Trophoblast cell (in vitro differentiated cells and primary cell): ENCODE measurements around the gene ERH.
"Not testable (repeated sequence)": the region's sequence is repeated elsewhere in the genome, so short reads cannot be mapped to it uniquely, and the experiment has no call there.

Source experiments
- DNase-seq, 2 donors: peaks; one replicate each; pipeline ENCODE4 v3.0.0-alpha.2; 2016
- H2AFZ ChIP-seq: 2 replicates; pipeline ENCODE4 v1.6.1; 2013; ENCODE audit warnings: low read length, moderate library complexity, mild to moderate bottlenecking; ENCODE audit not compliant: insufficient read depth, poor library complexity
- H2AK5ac ChIP-seq: 2 replicates; pipeline ENCODE4 v1.6.1; 2013; ENCODE audit warnings: mild to moderate bottlenecking, low read length
- H2BK120ac ChIP-seq: 2 replicates; pipeline ENCODE4 v1.6.1; 2013; ENCODE audit warnings: low read length, mild to moderate bottlenecking, moderate library complexity; ENCODE audit not compliant: insufficient read depth, poor library complexity
- H2BK12ac ChIP-seq: 2 replicates; pipeline ENCODE4 v1.6.1; 2013; ENCODE audit warnings: mild to moderate bottlenecking, low read length, moderate library complexity
- H2BK5ac ChIP-seq: 2 replicates; pipeline ENCODE4 v1.6.1; 2013; ENCODE audit warnings: low read length, low read depth, moderate library complexity, mild to moderate bottlenecking; ENCODE audit not compliant: poor library complexity
- H3K14ac ChIP-seq: 2 replicates; pipeline ENCODE4 v1.6.1; 2013; ENCODE audit warnings: mild to moderate bottlenecking, low read length
- H3K18ac ChIP-seq: 2 replicates; pipeline ENCODE4 v1.6.1; 2013; ENCODE audit warnings: mild to moderate bottlenecking, low read length
- H3K23ac ChIP-seq: 2 replicates; pipeline ENCODE4 v1.6.1; 2013; ENCODE audit warnings: low read length
- H3K27ac ChIP-seq: 2 replicates; pipeline ENCODE4 v1.5.1; 2013; ENCODE audit warnings: low read depth, mild to moderate bottlenecking, inconsistent platforms, low read length, moderate library complexity
- H3K27me3 ChIP-seq: 2 replicates; pipeline ENCODE4 v1.6.1; 2013; ENCODE audit warnings: inconsistent platforms, mild to moderate bottlenecking, low read length, moderate library complexity; ENCODE audit not compliant: insufficient read depth
- H3K36me3 ChIP-seq, 2 experiments: 1 replicate in 1 of 2; 2 replicates in 1 of 2; pipeline ENCODE4 v1.6.1; 2013; ENCODE audit warnings: low read length in 2 of 2, mild to moderate bottlenecking in 2 of 2, moderate library complexity in 1 of 2; ENCODE audit not compliant: insufficient read depth in 2 of 2, control insufficient read depth in 1 of 2
- H3K4ac ChIP-seq: 2 replicates; pipeline ENCODE4 v1.6.1; 2013; ENCODE audit warnings: low read depth, mild to moderate bottlenecking, low read length, moderate library complexity
- H3K4me1 ChIP-seq, 2 experiments: 1 replicate in 1 of 2; 2 replicates in 1 of 2; pipeline ENCODE4 v1.6.1; 2013; ENCODE audit warnings: low read length in 2 of 2, mild to moderate bottlenecking in 2 of 2, moderate library complexity in 1 of 2; ENCODE audit not compliant: insufficient read depth in 2 of 2, control insufficient read depth in 1 of 2
- H3K4me2 ChIP-seq: 2 replicates; pipeline ENCODE4 v1.6.1; 2013; ENCODE audit warnings: inconsistent platforms, mild to moderate bottlenecking, low read length, moderate library complexity
- H3K4me3 ChIP-seq: 2 replicates; pipeline ENCODE4 v1.5.1; 2013; ENCODE audit warnings: mild to moderate bottlenecking, low read depth, low read length, inconsistent platforms
- H3K79me1 ChIP-seq: one replicate; pipeline ENCODE4 v1.6.1; 2013; ENCODE audit warnings: low read length
- H3K79me2 ChIP-seq: 2 replicates; pipeline ENCODE4 v1.6.1; 2013; ENCODE audit warnings: low read length, mild to moderate bottlenecking; ENCODE audit not compliant: control insufficient read depth, insufficient read depth, poor library complexity
- H3K9ac ChIP-seq: 2 replicates; pipeline ENCODE4 v1.6.1; 2013; ENCODE audit warnings: mild to moderate bottlenecking, low read length
- H3K9me3 ChIP-seq: 2 replicates; pipeline ENCODE4 v1.6.1; 2013; ENCODE audit warnings: low read depth, mild to moderate bottlenecking, control low read depth, inconsistent platforms, low read length; ENCODE audit not compliant: insufficient read depth
- H4K12ac ChIP-seq: 2 replicates; pipeline ENCODE4 v1.6.1; 2013; ENCODE audit warnings: low read depth, mild to moderate bottlenecking, low read length, moderate library complexity
- H4K8ac ChIP-seq: 2 replicates; pipeline ENCODE4 v1.6.1; 2013; ENCODE audit warnings: low read depth, mild to moderate bottlenecking, low read length, moderate library complexity
- H4K91ac ChIP-seq: one replicate; pipeline ENCODE4 v1.6.1; 2013; ENCODE audit warnings: low read depth, mild to moderate bottlenecking, low read length, moderate library complexity
- WGBS: extraction: QIAGEN DNeasy Blood & Tissue Kit; methylation state at CpG from one replicate; pipeline ENCODE4 v1.1.7; 2013; ENCODE audit warnings: missing lambda C conversion rate; ENCODE audit not compliant: insufficient read length, insufficient coverage; ENCODE audit errors: extremely low coverage; 5-methylcytosine and 5-hydroxymethylcytosine counted together

Gene ERH

DNA sequence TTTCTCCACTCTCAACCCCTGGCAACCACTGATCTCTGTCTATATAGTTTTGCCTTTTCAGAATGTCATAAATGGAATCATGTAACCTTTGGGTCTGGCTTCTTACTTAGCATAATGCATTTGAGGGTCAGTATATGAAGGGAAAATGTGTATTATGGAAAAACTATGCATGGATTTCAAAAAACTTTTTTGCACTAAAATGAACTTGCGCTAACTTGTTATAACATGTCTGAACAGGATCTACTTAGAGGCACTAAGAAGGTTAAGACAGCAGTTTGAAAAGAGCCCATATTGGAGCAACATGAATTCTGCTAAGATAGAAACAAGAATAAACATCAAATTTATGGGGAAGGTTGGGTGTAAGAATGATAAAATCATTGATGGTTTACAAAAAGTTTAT is 29.5 kb upstream of the ERH start:
- Histone ChIP-seq H2BK120ac (no peak overlapping the region), H3K9ac (no peak overlapping the region), H3K27ac (no peak overlapping the region), H3K4me2 (no peak overlapping the region), H3K27me3 (no peaks in the 10 kb centered on the region), H3K4me3 (no peak overlapping the region), H2AFZ (no peak overlapping the region), H3K4ac (no peak overlapping the region), H3K4me1 (no peaks in the 10 kb centered on the region), H3K79me1 (no peaks in the 10 kb centered on the region), H2AK5ac (no peak overlapping the region), H3K23ac (no peak overlapping the region), H3K36me3 (peaks cover 8 to 9% of the 10 kb centered on the region in 2 experiments), H2BK12ac (no peak overlapping the region), H3K18ac (no peak overlapping the region), H3K9me3 (no peaks in the 10 kb centered on the region), H3K14ac (no peak overlapping the region), H3K79me2 (no peaks in the 10 kb centered on the region), H4K8ac (no peak overlapping the region), H4K12ac (no peak overlapping the region), H2BK5ac (no peak overlapping the region), H4K91ac (no peak overlapping the region)
- WGBS, result no CpG with 5 or more reads among the region's 1 CpG
- DNase-seq, result peak in 1 of 2 donors; percentile 10

DNA sequence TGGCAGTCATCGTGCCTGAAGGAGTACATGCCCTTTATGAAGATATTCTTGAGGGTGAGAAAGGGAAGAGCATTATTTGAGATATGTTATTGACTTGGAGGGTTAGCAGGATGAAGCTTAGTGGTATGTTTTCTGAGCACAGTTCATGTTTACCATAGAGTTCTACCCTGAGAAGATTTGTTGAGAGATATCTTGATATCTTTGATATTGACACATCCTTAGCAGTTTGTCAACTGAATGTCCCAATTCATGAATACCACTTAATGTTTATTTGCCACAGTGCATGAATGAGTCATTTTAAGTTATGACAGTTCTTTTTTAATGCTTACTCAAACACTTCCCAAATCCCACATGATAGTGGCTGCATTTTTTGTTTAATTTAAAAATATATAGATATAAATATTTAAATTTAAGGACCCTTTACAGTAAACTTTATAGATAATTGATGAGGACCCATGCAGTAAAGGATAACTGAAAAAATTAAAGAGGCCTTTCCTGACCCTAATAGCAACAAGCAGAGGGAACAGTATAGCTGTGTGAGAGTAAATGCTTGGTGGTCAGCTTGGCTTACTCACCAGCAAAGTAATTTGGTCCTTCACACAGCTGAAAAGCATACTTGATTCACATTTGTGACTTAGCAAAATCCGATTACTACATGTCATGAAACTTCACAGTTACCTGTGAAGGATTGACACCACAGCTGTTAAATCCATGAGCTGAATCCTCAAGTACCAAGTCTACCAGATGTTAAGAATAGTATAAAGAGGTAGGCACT is 26.2 kb upstream of the ERH start:
- no peak overlapping the region for H4K8ac ChIP-seq
- no peak for DNase-seq
- no peak overlapping the region for H2BK5ac ChIP-seq

DNA sequence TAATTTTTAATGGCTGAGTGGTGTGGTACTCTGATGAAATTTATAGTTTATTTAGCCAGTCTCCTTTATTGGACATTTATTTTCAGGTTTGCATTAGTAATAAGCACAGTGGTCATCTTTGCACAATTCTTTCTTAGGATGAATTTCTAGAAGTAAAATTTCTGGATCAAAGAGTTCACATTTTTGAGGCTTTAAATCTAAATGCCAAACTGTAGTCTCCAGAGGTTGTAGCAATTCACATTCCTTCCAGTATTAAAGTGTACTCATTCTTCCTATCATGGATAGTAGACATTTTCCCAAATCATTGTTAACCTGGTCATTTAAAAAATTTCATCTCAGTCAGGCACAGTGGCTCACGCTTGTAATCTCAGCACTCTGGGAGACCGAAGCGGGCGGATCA is 25.2 kb upstream of the ERH start:
- no peak overlapping the region for H2AK5ac ChIP-seq
- no peak overlapping the region for H4K12ac ChIP-seq
- no peaks in the 10 kb centered on the region for H3K79me1 ChIP-seq
- no peak overlapping the region for H4K91ac ChIP-seq
- H3K14ac ChIP-seq, result no peak overlapping the region
- H3K27ac ChIP-seq, result no peak overlapping the region
- no peak overlapping the region for H3K23ac ChIP-seq
- H3K4me1 ChIP-seq, result no peaks in the 10 kb centered on the region
- H3K9ac ChIP-seq, result no peak overlapping the region
- no peak overlapping the region for H3K4ac ChIP-seq
- no peak for DNase-seq
- H2AFZ ChIP-seq, result no peak overlapping the region
- H3K79me2 ChIP-seq, result no peaks in the 10 kb centered on the region
- H3K18ac ChIP-seq, result no peak overlapping the region
- no CpG with 5 or more reads among the region's 4 CpGs for WGBS
- H3K9me3 ChIP-seq, result peaks cover 5% of the 10 kb centered on the region
- no peak overlapping the region for H3K4me2 ChIP-seq
- no peak overlapping the region for H2BK5ac ChIP-seq
- H3K36me3 ChIP-seq, result peaks cover 12 to 14% of the 10 kb centered on the region in 2 experiments
- no peak overlapping the region for H3K4me3 ChIP-seq
- no peaks in the 10 kb centered on the region for H3K27me3 ChIP-seq
- H4K8ac ChIP-seq, result no peak overlapping the region
- no peak overlapping the region for H2BK12ac ChIP-seq
- no peak overlapping the region for H2BK120ac ChIP-seq

More for the DNA sequence above, 26.2 kb upstream of the ERH start:
- Histone ChIP-seq H3K4me1 (no peaks in the 10 kb centered on the region), H3K36me3 (peaks cover 12 to 14% of the 10 kb centered on the region in 2 experiments), H2BK120ac (no peak overlapping the region), H2BK12ac (no peak overlapping the region), H4K91ac (no peak overlapping the region), H3K9me3 (peaks cover 5% of the 10 kb centered on the region), H3K4me3 (no peak overlapping the region), H4K12ac (no peak overlapping the region), H3K27ac (no peak overlapping the region), H3K4me2 (no peak overlapping the region), H3K27me3 (no peaks in the 10 kb centered on the region), H3K18ac (no peak overlapping the region), H3K79me1 (no peaks in the 10 kb centered on the region), H2AFZ (no peak overlapping the region), H2AK5ac (no peak overlapping the region), H3K79me2 (no peaks in the 10 kb centered on the region), H3K9ac (no peak overlapping the region), H3K23ac (no peak overlapping the region), H3K14ac (no peak overlapping the region), H3K4ac (no peak overlapping the region)
- WGBS, result no CpG with 5 or more reads among the region's 2 CpGs

GRCh38 chr14:69416087-69416486 is 18.0 kb upstream of the ERH start:
- H4K12ac ChIP-seq, H4K91ac ChIP-seq, H3K4me3 ChIP-seq, H3K4me1 ChIP-seq, H2BK120ac ChIP-seq, H3K23ac ChIP-seq, H2BK12ac ChIP-seq, H3K4ac ChIP-seq, H3K18ac ChIP-seq, H2AFZ ChIP-seq, H3K27me3 ChIP-seq, H2AK5ac ChIP-seq, H3K9me3 ChIP-seq, H3K79me1 ChIP-seq, H3K4me2 ChIP-seq, H3K36me3 ChIP-seq, H3K27ac ChIP-seq, DNase-seq, H2BK5ac ChIP-seq, H3K79me2 ChIP-seq, H4K8ac ChIP-seq, H3K9ac ChIP-seq, H3K14ac ChIP-seq: not testable (repeated sequence)
- no CpG with 5 or more reads among the region's 4 CpGs for WGBS
